Measurements from ENCODE around the gene HOXC10. TPM values are rescaled to one million over a fixed set of nuclear protein-coding genes. Genes with fewer than 3 reads are reported as not detected.

Gene HOXC10
- total RNA-seq, 1 donor from 2014 or later, result not detected

- Mint-ChIP-seq H3K36me3 (ENCODE audit: unreplicated experiment) (no peaks in the 10 kb centered on the region), H3K9me3 (ENCODE audit: unreplicated experiment) (no peaks in the 10 kb centered on the region), H3K27me3 (ENCODE audit: unreplicated experiment) (peaks cover 91% of the 10 kb centered on the region), H3K4me3 (ENCODE audit: unreplicated experiment) (no peak overlapping the region), H3K27ac (ENCODE audit: unreplicated experiment) (no peak overlapping the region), H3K4me1 (ENCODE audit: unreplicated experiment) (peaks cover 22% of the 10 kb centered on the region)
- no peak for DNase-seq (ENCODE audit: extremely low spot score, unreplicated experiment)
- no peak for TF ChIP-seq CTCF (IDR thresholded peaks at IDR 0.05)
Observed at GRCh38 chr12:53970451-53970850, 14.5 kb upstream of the HOXC10 start.

GRCh38 chr12:53971129-53971528 lies 13.8 kb upstream of the HOXC10 start:
- DNase-seq (ENCODE audit: extremely low spot score, unreplicated experiment), result no peak
- peaks cover 22% of the 10 kb centered on the region for H3K4me1 Mint-ChIP-seq (ENCODE audit: unreplicated experiment)
- no peak overlapping the region for H3K27ac Mint-ChIP-seq (ENCODE audit: unreplicated experiment)
- H3K4me3 Mint-ChIP-seq (ENCODE audit: unreplicated experiment), result no peak overlapping the region
- no peak for TF ChIP-seq CTCF (IDR thresholded peaks at IDR 0.05)
- no peaks in the 10 kb centered on the region for H3K9me3 Mint-ChIP-seq (ENCODE audit: unreplicated experiment)
- H3K27me3 Mint-ChIP-seq (ENCODE audit: unreplicated experiment), result peaks cover 91% of the 10 kb centered on the region
- H3K36me3 Mint-ChIP-seq (ENCODE audit: unreplicated experiment), result no peaks in the 10 kb centered on the region

GRCh38 chr12:53971686-53972085 lies 13.3 kb upstream of the HOXC10 start:
- Mint-ChIP-seq H3K9me3 (ENCODE audit: unreplicated experiment) (no peaks in the 10 kb centered on the region), H3K27me3 (ENCODE audit: unreplicated experiment) (peaks cover 91% of the 10 kb centered on the region), H3K4me3 (ENCODE audit: unreplicated experiment) (no peak overlapping the region), H3K36me3 (ENCODE audit: unreplicated experiment) (no peaks in the 10 kb centered on the region), H3K4me1 (ENCODE audit: unreplicated experiment) (peaks cover 16% of the 10 kb centered on the region), H3K27ac (ENCODE audit: unreplicated experiment) (no peak overlapping the region)
- no peak for TF ChIP-seq CTCF (IDR thresholded peaks at IDR 0.05)
- no peak for DNase-seq (ENCODE audit: extremely low spot score, unreplicated experiment)

- no peak for DNase-seq (ENCODE audit: extremely low spot score, unreplicated experiment)
- Mint-ChIP-seq H3K9me3 (ENCODE audit: unreplicated experiment) (no peaks in the 10 kb centered on the region), H3K27me3 (ENCODE audit: unreplicated experiment) (peaks cover 91% of the 10 kb centered on the region), H3K27ac (ENCODE audit: unreplicated experiment) (no peak overlapping the region), H3K4me3 (ENCODE audit: unreplicated experiment) (no peak overlapping the region), H3K4me1 (ENCODE audit: unreplicated experiment) (peaks cover 15% of the 10 kb centered on the region), H3K36me3 (ENCODE audit: unreplicated experiment) (no peaks in the 10 kb centered on the region)
- no peak for TF ChIP-seq CTCF (IDR thresholded peaks at IDR 0.05)
Observed at GRCh38 chr12:53972152-53972702, 12.7 kb upstream of the HOXC10 start.

GRCh38 chr12:53972722-53973235 lies 12.2 kb upstream of the HOXC10 start, which contains the start of gene HOXC11:
Gene HOXC11, plus strand, starts transcription at chr12:53973126. Its CDS starts 116 bp downstream, at chr12:53973242.
- no peaks in the 10 kb centered on the region for H3K9me3 Mint-ChIP-seq (ENCODE audit: unreplicated experiment)
- no peak for DNase-seq (ENCODE audit: extremely low spot score, unreplicated experiment)
- H3K27ac Mint-ChIP-seq (ENCODE audit: unreplicated experiment), result no peak within 1 kb of the TSS
- peaks cover 15% of the 10 kb centered on the region for H3K4me1 Mint-ChIP-seq (ENCODE audit: unreplicated experiment)
- TF ChIP-seq CTCF (IDR thresholded peaks at IDR 0.05), result no peak
- H3K4me3 Mint-ChIP-seq (ENCODE audit: unreplicated experiment), result peak within 1 kb of the TSS; percentile 14
- no peaks in the 10 kb centered on the region for H3K36me3 Mint-ChIP-seq (ENCODE audit: unreplicated experiment)
- peaks cover 91% of the 10 kb centered on the region for H3K27me3 Mint-ChIP-seq (ENCODE audit: unreplicated experiment)

Data from osteocyte (in vitro differentiated cells).